GM12878 (cell line): ENCODE results near the gene RAPSN. TPM values are rescaled to one million over a fixed set of nuclear protein-coding genes. Genes with fewer than 3 reads are reported as not detected.

Source experiments
- ATAC-seq: fragments of 200-7000 bp; cut with Tn5 transposase; 3 replicates; pipeline ENCODE4 v1.9.1; 2020; ENCODE audit warnings: mild to moderate bottlenecking, moderate library complexity
- BruUV-seq: library from RNA; stranded (reverse); fragments of 400-500 nt; replicated peaks from 2 replicates; lab custom pipeline; 2021; lab: Mats Ljungman, UMichigan
- CTCF ChIA-PET: fragments of 300-600 bp; sonication (Branson Sonifier 250); formaldehyde crosslinking; extraction: SDS; loops from one replicate; lab custom pipeline; 2021; ENCODE audit warnings: inconsistent platforms; lab: Yijun Ruan, JAX
- POLR2A ChIA-PET: fragments of 350-600 bp; formaldehyde crosslinking; extraction: SDS; loops from one replicate; lab custom pipeline; 2021; ENCODE audit warnings: inconsistent platforms; lab: Charles Lee
- RAD21 ChIA-PET: fragments of 300-600 bp; sonication (Branson Sonifier 250); formaldehyde crosslinking; loops from one replicate; lab custom pipeline; 2023; ENCODE audit warnings: antibody characterized with exemption; ENCODE audit not compliant: unreplicated experiment; lab: Charles Lee
- SMC1A ChIA-PET: fragments of 300-600 bp; sonication (Branson Sonifier 250); formaldehyde crosslinking; loops from one replicate; lab custom pipeline; 2023; ENCODE audit not compliant: unreplicated experiment, uncharacterized antibody; lab: Charles Lee
- DNase-seq: peaks from one replicate; pipeline ENCODE4 v3.0.0-alpha.2; 2011; ENCODE audit warnings: low read depth, low spot score
- FAIRE-seq: peaks from 3 replicates; lab custom pipeline; 2011; peaks lifted over from hg19 to GRCh38; lab: Jason Lieb, UNC
- H2AFZ ChIP-seq: 2 replicates; pipeline ENCODE4 v1.6.0; 2011; ENCODE audit warnings: low read depth, low read length, control low read depth; ENCODE audit not compliant: control insufficient read depth
- H3K27ac ChIP-seq: 2 replicates; pipeline ENCODE4 v1.5.1; 2011; ENCODE audit warnings: control low read depth; ENCODE audit not compliant: control insufficient read depth, insufficient read depth
- H3K27me3 ChIP-seq, 2 experiments: replicated peaks in 1 of 2; 2 replicates each; pipeline versions ENCODE4 v1.6.0 to v1.6.1; 2011; ENCODE audit warnings: low read length in 1 of 2; ENCODE audit not compliant: control insufficient read depth in 2 of 2, insufficient read depth in 2 of 2
- H3K36me3 ChIP-seq, 2 experiments: 2 replicates each; pipeline ENCODE4 v1.5.1; 2011; ENCODE audit warnings: low read length in 1 of 2; ENCODE audit not compliant: control insufficient read depth in 2 of 2, insufficient read depth in 2 of 2
- H3K4me1 ChIP-seq: 2 replicates; pipeline ENCODE4 v1.6.1; 2011; ENCODE audit warnings: mild to moderate bottlenecking, low read length, moderate library complexity, mixed read lengths; ENCODE audit not compliant: control insufficient read depth, insufficient read depth
- H3K4me2 ChIP-seq: 2 replicates; pipeline ENCODE4 v1.6.0; 2011; ENCODE audit warnings: control low read depth; ENCODE audit not compliant: control insufficient read depth, insufficient read depth
- H3K4me3 ChIP-seq: fragments of 200-600 bp; sonication (generic); 2 replicates; pipeline ENCODE4 v1.5.1; 2016
- H3K79me2 ChIP-seq: 2 replicates; pipeline ENCODE4 v1.6.0; 2011; ENCODE audit warnings: low read length; ENCODE audit not compliant: control insufficient read depth, insufficient read depth
- H3K9ac ChIP-seq: 2 replicates; pipeline ENCODE4 v1.8.0; 2011; ENCODE audit warnings: low read length, control low read depth, mixed read lengths; ENCODE audit not compliant: control insufficient read depth, insufficient read depth
- H3K9me3 ChIP-seq: replicated peaks from 3 replicates; pipeline ENCODE4 v1.5.1; 2011; ENCODE audit warnings: mild to moderate bottlenecking, low read length; ENCODE audit not compliant: control insufficient read depth, insufficient read depth
- H4K20me1 ChIP-seq: 2 replicates; pipeline ENCODE4 v1.6.0; 2011; ENCODE audit not compliant: control insufficient read depth, insufficient read depth
- CREM ChIP-seq: IDR thresholded peaks from 2 replicates; pipeline ENCODE4 v1.6.1; 2014; ENCODE audit warnings: antibody characterized with exemption, low read depth
- E4F1 ChIP-seq: fragments of 450-650 bp; IDR thresholded peaks from 2 replicates; pipeline ENCODE4 v1.6.1; 2018; ENCODE audit warnings: borderline replicate concordance, mild to moderate bottlenecking; ENCODE audit not compliant: partially characterized antibody
- KLF5 ChIP-seq: fragments of 450-650 bp; IDR thresholded peaks from 2 replicates; pipeline ENCODE4 v1.6.1; 2014; ENCODE audit warnings: mild to moderate bottlenecking; ENCODE audit not compliant: partially characterized antibody
- POLR2A ChIP-seq: IDR thresholded peaks from 2 replicates; pipeline ENCODE4 v1.6.1; 2011; ENCODE audit warnings: low read depth, mild to moderate bottlenecking, low read length
- POLR2AphosphoS5 ChIP-seq: IDR thresholded peaks from 2 replicates; pipeline ENCODE4 v1.6.1; 2011; ENCODE audit warnings: mild to moderate bottlenecking, low read length, inconsistent platforms
- RB1 ChIP-seq: fragments of 450-650 bp; formaldehyde crosslinking; IDR thresholded peaks from 2 replicates; pipeline ENCODE4 v1.6.1; 2017; ENCODE audit warnings: mild to moderate bottlenecking, borderline replicate concordance
- TAF1 ChIP-seq: IDR thresholded peaks from 2 replicates; pipeline ENCODE4 v1.6.1; 2011; ENCODE audit warnings: mild to moderate bottlenecking, low read depth, low read length, borderline replicate concordance
- WGBS: methylation state at CpG from one replicate; pipeline ENCODE4 v1.1.6; 2016; ENCODE audit warnings: low lambda C conversion rate; ENCODE audit not compliant: insufficient replicate concordance, insufficient coverage; ENCODE audit errors: missing lambda C conversion rate; 5-methylcytosine and 5-hydroxymethylcytosine counted together
- in situ Hi-C: fragments of 300-500 bp; cut with MboI; formaldehyde crosslinking; loops from 9 replicates; pipeline ENCODE4 v1.14.3; 2018; ENCODE audit warnings: mixed read lengths
- intact Hi-C: fragments of 100-400 bp; cut with micrococcal nuclease; formaldehyde crosslinking; loops from one replicate; pipeline ENCODE4 v1.14.2; 2022; ENCODE audit not compliant: unreplicated experiment
- polyA plus RNA-seq, 11 experiments: library from polyadenylated mRNA; depleted of rRNA in 4 of 11; unstranded in 6 of 11; stranded (reverse) in 5 of 11; fragments of >200 nt; fragmentation: Nextera tagmentation in 4 of 11; fragmentation: Illumina TruSeq in 1 of 11; extraction: Ambion mirVana in 4 of 11; extraction: Trizol in 1 of 11; gene quantifications; 1 replicate in 1 of 11; 2 replicates in 10 of 11; pipeline versions ENCODE4 v1.2.1 to v1.2.3, GENCODE V29; 2011 to 2016; ENCODE audit warnings: inconsistent platforms in 2 of 11, missing spikeins in 2 of 11, low read depth in 1 of 11
- total RNA-seq, 4 experiments: library from RNA; depleted of rRNA in 3 of 4; stranded (reverse); fragments of >200 nt in 3 of 4; fragmentation: Illumina TruSeq in 1 of 4; extraction: Trizol in 1 of 4; gene quantifications; 2 replicates each; pipeline versions ENCODE4 v1.2.1 to v1.2.3, GENCODE V29; 2013 to 2021
- TF ChIP-seq, protein P1 (sequence below): fragments of 450-650 bp; IDR thresholded peaks from 2 replicates; pipeline ENCODE4 v1.6.1; 2018; ENCODE audit warnings: mild to moderate bottlenecking, low read depth, moderate library complexity; ENCODE audit not compliant: partially characterized antibody

RAPSN gene
- total and polyA plus RNA-seq, 10 of the 15 experiments (the other 5 are each of a cell fraction or from before 2014, with no cell fraction given), result 0.08 to 0.23 (median 0.14) TPM; not detected in 6

- Histone ChIP-seq H4K20me1 (no peaks in the 10 kb centered on the region), H3K9me3 (no peaks in the 10 kb centered on the region), H3K4me2 (no peak overlapping the region), H3K27me3 (no peaks in the 10 kb centered on the region), H2AFZ (no peak overlapping the region), H3K4me3 (no peak overlapping the region), H3K9ac (no peak overlapping the region), H3K79me2 (no peaks in the 10 kb centered on the region), H3K36me3 (peaks cover 4 to 18% of the 10 kb centered on the region in 2 experiments; a peak in 3 of 4 replicates), H3K4me1 (no peaks in the 10 kb centered on the region), H3K27ac (no peak overlapping the region)
- BruUV-seq, result no TSS peak
- intact Hi-C loops (no loop called here), in situ Hi-C loops (no loop called here)
- RAD21 ChIA-PET, result interaction anchor here (0.7 kb wide), 1 partner anchor 36 kb away, joined by 3 read pairs; no protein-coding TSS in a partner anchor
- no peak for TF ChIP-seq E4F1
- peak; percentile 37; the same call in 1 of the 2 replicates for TF ChIP-seq POLR2AphosphoS5
- peak; percentile 12; the same call in 1 of the 2 replicates for TF ChIP-seq POLR2A
- no peak for DNase-seq
- CTCF ChIA-PET, result interaction anchor here (0.8 kb wide), 1 partner anchor 41 kb away, joined by 5 read pairs; no protein-coding TSS in a partner anchor
- SMC1A ChIA-PET, result no interaction called here
- no peak for FAIRE-seq
- POLR2A ChIA-PET, result interaction anchor here (0.5 kb wide), 1 partner anchor 232 kb away, joined by 4 read pairs; no protein-coding TSS in a partner anchor
- 92% methylated on average over 31 of the region's 31 CpGs for WGBS
- no peak for ATAC-seq
Observed at GRCh38 chr11:47415091-47415854, 33.7 kb downstream of the RAPSN start.

DNA sequence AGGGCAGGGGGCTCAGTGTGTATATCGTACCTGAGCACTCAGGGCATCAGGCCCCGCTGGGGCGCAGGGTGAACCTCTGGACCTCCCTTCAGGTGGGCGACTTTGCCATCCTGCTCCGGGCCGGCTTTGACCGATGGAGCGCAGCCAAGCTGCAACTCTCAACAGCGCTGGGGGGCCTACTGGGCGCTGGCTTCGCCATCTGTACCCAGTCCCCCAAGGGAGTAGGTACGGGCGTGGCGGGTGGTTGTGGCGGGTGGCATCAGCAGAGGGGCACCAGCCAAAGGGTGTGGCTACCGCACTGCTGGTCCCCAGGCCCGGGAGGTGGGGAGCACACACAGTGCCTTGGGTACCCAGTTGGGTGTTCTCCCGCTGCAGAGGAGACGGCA, 34.3 kb downstream of the RAPSN start:
- DNase-seq (no peak), FAIRE-seq (no peak), ATAC-seq (no peak)
- no peak overlapping the region for H2AFZ ChIP-seq
- 77% methylated on average over 19 of the region's 19 CpGs for WGBS
- H3K79me2 ChIP-seq, result no peaks in the 10 kb centered on the region; the same call in 1 of the 2 replicates
- intact Hi-C loops, result no loop called here
- H3K9ac ChIP-seq, result no peak overlapping the region
- BruUV-seq, result no TSS peak
- no peak overlapping the region for H3K4me3 ChIP-seq
- POLR2A ChIA-PET, result no interaction called here
- TF ChIP-seq CREM (no peak), POLR2A (0 out of 2 replicates have a peak, but pooled peaks have one; percentile 4), KLF5 (no peak), RB1 (no peak), TAF1 (no peak)
- TF ChIP-seq, protein P1, sequence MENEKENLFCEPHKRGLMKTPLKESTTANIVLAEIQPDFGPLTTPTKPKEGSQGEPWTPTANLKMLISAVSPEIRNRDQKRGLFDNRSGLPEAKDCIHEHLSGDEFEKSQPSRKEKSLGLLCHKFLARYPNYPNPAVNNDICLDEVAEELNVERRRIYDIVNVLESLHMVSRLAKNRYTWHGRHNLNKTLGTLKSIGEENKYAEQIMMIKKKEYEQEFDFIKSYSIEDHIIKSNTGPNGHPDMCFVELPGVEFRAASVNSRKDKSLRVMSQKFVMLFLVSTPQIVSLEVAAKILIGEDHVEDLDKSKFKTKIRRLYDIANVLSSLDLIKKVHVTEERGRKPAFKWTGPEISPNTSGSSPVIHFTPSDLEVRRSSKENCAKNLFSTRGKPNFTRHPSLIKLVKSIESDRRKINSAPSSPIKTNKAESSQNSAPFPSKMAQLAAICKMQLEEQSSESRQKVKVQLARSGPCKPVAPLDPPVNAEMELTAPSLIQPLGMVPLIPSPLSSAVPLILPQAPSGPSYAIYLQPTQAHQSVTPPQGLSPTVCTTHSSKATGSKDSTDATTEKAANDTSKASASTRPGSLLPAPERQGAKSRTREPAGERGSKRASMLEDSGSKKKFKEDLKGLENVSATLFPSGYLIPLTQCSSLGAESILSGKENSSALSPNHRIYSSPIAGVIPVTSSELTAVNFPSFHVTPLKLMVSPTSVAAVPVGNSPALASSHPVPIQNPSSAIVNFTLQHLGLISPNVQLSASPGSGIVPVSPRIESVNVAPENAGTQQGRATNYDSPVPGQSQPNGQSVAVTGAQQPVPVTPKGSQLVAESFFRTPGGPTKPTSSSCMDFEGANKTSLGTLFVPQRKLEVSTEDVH, result no peak
- in situ Hi-C loops, result no loop called here
- no peaks in the 10 kb centered on the region for H3K27me3 ChIP-seq
- CTCF ChIA-PET, result no interaction called here
- SMC1A ChIA-PET, result no interaction called here
- RAD21 ChIA-PET, result no interaction called here
- no peaks in the 10 kb centered on the region for H3K4me1 ChIP-seq
- no peak overlapping the region for H3K4me2 ChIP-seq
- no peaks in the 10 kb centered on the region for H4K20me1 ChIP-seq
- H3K27ac ChIP-seq, result no peak overlapping the region
- no peaks in the 10 kb centered on the region for H3K9me3 ChIP-seq
- peaks cover under 1 to 12% of the 10 kb centered on the region in 2 experiments; a peak in 3 of 4 replicates for H3K36me3 ChIP-seq
